ENCODE results near the gene BCL2.

DNA sequence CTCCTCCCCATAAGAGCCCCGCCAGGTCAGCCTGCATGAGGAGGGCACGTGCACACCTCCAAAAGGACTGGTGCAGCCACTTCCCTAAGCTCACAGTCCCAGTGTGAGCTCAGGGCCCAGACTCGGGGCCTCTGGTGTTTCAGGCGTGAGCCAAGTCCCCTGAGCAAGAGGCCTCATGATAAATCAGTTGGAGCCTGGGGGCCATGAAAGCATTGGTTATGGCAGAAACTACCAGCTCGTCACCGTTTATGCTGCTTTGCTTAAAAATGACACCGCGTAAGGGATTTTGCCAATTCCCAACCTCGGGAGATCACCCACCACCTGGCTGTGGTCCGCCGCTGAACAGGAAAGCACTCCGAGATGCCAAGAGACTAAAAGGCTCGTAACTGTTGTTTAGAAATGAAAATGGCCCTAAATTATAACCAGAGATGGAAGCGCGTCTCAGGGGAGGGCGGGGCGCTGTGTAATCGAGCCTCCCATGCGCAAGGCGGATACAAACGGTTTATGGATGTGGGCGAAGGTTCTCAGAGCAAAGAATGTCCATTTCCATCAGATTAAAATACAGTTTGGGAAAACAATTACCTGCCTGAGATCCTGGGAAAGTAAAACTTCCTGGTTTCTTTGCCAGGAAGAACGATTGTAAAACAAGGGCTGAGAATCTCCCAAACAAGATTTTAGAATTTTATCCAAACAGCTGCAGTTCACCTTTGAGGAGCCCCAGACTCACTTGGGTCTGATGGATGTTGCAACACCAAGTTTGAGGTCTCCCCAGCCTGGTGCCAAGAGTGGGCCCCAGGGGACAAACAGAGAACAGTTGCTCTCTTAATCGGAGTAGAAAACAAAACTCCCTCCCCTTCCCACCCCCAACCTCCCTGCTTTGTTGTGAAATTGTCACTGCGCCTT is 141.4 kb downstream of the BCL2 start:
- TF ChIP-seq POLR2A (IDR thresholded peaks at IDR 0.05) (no peak), CTCF (IDR thresholded peaks at IDR 0.05) (no peak), POLR2AphosphoS5 (IDR thresholded peaks at IDR 0.05; ENCODE audit: insufficient read depth in 1 of 2, low read depth in 1 of 2) (peak; percentile 30 to 69)
